ENCODE data around the gene KCND1.

The KCND1 gene

GRCh38 chrX:48939524-48940228 lies 32.0 kb downstream of the KCND1 start:
- no peak overlapping the region for H3K4me3 ChIP-seq (replicated peaks; ENCODE audit: low read depth, low read length)
- TF ChIP-seq, protein P1, sequence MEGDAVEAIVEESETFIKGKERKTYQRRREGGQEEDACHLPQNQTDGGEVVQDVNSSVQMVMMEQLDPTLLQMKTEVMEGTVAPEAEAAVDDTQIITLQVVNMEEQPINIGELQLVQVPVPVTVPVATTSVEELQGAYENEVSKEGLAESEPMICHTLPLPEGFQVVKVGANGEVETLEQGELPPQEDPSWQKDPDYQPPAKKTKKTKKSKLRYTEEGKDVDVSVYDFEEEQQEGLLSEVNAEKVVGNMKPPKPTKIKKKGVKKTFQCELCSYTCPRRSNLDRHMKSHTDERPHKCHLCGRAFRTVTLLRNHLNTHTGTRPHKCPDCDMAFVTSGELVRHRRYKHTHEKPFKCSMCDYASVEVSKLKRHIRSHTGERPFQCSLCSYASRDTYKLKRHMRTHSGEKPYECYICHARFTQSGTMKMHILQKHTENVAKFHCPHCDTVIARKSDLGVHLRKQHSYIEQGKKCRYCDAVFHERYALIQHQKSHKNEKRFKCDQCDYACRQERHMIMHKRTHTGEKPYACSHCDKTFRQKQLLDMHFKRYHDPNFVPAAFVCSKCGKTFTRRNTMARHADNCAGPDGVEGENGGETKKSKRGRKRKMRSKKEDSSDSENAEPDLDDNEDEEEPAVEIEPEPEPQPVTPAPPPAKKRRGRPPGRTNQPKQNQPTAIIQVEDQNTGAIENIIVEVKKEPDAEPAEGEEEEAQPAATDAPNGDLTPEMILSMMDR (IDR thresholded peaks at IDR 0.05; ENCODE audit: low read length, missing control alignments) = no peak
- DNase-seq (ENCODE audit: low read depth) = no peak

GRCh38 chrX:48938721-48939425 lies 32.8 kb downstream of the KCND1 start:
- no peak overlapping the region for H3K4me3 ChIP-seq (replicated peaks; ENCODE audit: low read depth, low read length)
- no peak for DNase-seq (ENCODE audit: low read depth)
- TF ChIP-seq, protein P1 (IDR thresholded peaks at IDR 0.05; ENCODE audit: low read length, missing control alignments) = no peak

DNA sequence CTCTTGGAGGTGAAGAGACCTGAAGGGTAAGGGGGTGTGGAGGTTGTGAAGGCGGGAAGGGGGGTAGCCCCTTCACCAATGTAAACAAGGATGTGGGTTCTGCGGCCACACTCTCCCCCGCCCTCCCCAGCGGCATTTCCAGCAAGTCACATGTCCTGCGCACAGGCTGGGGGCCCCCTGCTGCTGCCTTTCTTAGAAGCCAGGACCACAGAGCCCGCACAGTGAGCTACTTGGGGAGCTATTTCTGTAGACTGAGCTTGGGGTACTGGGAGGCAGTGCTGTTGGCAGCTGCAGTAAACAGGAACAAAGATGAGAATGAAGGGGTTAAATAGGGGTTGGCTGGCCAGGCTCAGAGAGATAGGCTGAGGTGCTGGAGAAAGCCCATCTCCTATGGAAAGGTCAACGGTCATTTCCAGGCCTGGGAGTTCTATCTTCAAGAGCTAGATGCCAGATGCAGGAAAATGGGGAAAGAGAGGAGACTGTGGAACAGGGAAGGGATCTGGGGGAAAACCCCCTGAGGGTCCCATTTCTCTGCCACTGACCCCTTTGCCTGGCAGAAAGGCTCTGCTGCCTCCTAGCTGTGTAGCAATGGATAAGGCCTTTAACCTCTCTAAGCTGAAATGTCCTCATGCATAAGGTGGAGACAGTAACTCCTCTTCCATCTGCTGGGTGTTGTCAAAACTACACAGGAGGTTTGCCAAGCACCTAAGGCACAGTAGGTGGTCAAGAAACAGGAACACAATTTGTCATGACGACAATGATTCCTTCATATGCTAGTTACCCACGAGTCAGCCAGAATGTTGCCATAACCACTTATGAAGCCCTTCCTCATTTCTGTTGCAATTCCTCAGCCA lies 34.4 kb downstream of the KCND1 start:
- TF ChIP-seq, protein P1 (IDR thresholded peaks at IDR 0.05; ENCODE audit: low read length, missing control alignments) = peak; percentile 14
- DNase-seq (ENCODE audit: low read depth) = peak; percentile 14
- H3K4me3 ChIP-seq (replicated peaks; ENCODE audit: low read depth, low read length) = no peak overlapping the region

DNA sequence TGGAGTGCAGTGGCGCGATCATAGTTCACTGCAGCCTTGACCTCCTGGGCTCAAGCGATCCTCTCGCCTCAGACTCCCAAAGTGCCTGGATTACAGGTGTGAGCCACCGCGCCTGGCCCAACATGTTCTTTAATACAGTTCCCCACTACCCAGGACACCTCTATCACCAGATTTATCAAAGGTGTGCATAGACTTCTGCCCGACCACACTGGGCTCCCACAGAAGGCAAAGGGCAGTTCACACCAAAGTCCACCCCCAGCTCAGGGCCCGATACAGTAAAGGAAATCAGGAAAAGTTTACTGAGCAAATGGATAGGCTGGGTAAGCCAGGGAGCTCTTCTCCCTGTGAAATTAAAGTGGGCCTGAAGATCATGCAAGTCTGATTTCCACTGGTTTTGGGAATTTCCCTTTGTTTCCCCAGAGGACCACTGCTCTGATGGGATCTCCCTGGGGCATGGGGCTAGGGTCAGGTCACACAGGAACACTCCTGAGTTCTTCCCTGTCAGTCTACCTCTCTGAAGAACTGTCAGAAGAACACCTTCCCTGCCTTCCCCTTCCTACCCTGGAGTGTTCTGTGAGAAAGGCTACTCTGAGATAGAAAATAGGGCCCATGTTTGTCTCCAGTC lies 35.1 kb downstream of the KCND1 start:
- no peak overlapping the region for H3K4me3 ChIP-seq (replicated peaks; ENCODE audit: low read depth, low read length)
- TF ChIP-seq, protein P1 (IDR thresholded peaks at IDR 0.05; ENCODE audit: low read length, missing control alignments) = no peak
- DNase-seq (ENCODE audit: low read depth) = no peak

GRCh38 chrX:48935301-48935670 lies 36.4 kb downstream of the KCND1 start:
- DNase-seq (ENCODE audit: low read depth) = no peak
- no peak overlapping the region for H3K4me3 ChIP-seq (replicated peaks; ENCODE audit: low read depth, low read length)
- TF ChIP-seq, protein P1 (IDR thresholded peaks at IDR 0.05; ENCODE audit: low read length, missing control alignments) = no peak

DNA sequence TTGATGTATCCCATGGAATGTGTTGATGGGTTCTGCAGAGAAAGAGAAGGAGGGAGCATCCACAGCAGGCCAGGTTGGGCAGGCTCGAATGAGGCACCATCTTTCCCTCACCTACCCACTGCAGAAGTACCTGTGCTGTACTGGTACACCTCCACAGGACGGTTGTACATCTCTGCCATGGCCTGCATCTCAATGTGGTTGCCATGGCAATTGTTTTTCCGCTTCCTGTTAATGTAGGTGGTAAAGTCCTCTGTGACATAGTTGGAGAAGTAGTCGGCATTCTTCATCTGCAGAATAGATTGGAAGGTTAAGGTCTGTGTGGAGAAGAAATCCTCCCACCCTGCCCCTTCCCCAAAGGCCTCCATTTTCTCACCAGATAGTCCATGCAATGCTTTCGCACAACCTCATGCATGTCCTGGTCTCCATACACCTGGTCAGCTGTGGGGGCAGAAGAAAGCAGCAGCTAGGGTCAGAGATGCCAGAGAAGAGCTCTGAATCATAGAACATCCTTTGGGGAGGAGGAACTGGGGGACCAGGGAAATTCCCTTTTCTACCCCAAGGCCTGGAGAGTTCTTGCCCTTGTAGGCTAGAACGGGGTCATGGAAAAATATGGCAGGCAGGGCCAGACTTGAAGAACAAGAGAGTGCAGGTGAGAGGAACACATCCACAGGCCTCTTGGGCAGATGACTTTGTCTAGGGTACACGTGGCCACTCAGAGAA lies 36.9 kb downstream of the KCND1 start:
- TF ChIP-seq, protein P1 (IDR thresholded peaks at IDR 0.05; ENCODE audit: low read length, missing control alignments) = no peak
- H3K4me3 ChIP-seq (replicated peaks; ENCODE audit: low read depth, low read length) = no peak overlapping the region
- DNase-seq (ENCODE audit: low read depth) = no peak
